GM18519 (cell line): ENCODE measurements around the gene GPR108.

Experiments
- ATAC-seq: cut with Tn5 transposase; IDR thresholded peaks from one replicate; pipeline ENCODE4 v1.9.1; 2021; ENCODE audit warnings: mild to moderate bottlenecking, moderate library complexity; ENCODE audit not compliant: unreplicated experiment, low FRiP score

The GPR108 gene

GRCh38 chr19:6738787-6739389 lies 1.5 kb upstream of the GPR108 start:
- ATAC-seq: no peak

DNA sequence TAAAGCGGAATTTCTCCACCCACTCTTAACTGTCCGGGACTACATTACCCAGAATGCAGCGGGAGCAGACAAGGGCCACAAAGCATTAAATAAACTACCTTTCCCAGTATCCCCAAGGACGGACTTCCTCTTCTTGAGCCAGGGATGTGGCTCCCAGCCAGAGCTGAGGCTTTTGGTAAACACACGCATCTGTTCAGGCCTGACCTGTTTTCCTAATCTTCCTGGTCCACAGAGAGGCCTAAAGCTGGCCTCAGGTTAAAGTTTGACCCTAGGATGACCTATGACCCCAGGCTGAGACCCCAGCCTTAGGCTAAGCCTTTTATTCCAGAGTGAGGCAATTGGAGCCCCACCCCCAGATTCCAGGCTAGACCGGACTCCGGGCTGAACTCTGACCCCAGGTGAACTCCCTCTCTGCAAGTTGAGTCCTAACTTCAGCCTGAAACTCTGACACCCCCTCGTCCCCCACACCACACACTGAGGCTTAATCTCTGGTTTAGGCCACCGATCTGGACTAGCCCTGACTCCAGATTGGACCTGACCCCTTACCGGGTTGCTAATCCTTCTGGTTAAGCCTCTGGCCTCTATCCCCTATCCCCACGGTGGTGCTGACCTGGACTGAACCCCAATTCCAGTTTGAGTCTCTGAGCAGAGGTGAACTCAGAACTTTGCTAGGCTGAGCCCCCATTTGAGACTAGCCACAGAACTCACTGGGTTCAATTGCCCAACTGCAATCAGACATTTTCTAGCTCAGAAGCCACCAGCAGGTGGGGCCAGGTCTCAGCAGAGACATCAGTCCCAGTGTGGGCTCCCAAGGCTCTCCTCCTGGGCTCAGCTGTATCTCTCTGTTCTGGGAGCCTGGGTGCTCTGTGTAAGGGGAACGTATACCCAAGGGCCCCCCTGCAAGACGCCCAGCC lies 750 bp upstream of the GPR108 start:
- ATAC-seq: no peak

- ATAC-seq: no peak
Measured at GRCh38 chr19:6736917-6737283, 480 bp downstream of the GPR108 start.

GRCh38 chr19:6736169-6736916 lies 1.0 kb downstream of the GPR108 start:
- no peak for ATAC-seq

DNA sequence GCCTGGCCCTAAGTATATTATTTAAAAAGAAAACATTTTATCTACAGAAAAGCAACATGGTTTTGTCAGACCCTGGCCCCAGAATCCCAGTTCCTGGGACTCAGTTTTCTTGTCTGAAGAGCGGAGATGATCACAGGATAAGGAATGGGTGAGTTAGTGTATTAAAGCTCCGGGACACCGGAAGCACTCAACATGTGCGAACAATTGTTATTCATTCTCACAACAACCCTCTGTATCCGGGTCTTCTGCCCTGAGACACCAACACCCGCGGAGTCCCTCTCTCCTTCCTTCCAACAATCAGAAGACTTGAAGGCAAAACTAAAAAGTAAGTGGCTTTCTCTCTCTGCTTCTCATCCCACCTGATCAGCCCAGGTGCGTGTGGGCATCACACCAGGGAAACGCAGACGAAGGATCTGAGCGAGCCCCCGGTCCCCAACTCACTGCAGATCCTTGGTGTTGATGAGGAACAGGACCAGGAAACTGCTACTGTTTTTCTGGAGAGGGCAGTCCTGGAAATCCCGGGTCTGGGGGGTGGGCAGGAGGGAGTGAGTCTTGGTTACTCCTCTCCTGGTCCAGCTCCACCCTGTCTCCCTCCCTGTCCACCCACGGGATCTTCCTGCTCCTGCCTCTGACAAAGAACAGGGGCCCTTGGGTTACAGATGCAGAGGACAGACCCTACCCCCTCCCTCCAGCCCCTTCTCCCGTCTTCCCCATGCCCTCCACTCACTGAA lies 2.0 kb downstream of the GPR108 start:
- no peak for ATAC-seq

DNA sequence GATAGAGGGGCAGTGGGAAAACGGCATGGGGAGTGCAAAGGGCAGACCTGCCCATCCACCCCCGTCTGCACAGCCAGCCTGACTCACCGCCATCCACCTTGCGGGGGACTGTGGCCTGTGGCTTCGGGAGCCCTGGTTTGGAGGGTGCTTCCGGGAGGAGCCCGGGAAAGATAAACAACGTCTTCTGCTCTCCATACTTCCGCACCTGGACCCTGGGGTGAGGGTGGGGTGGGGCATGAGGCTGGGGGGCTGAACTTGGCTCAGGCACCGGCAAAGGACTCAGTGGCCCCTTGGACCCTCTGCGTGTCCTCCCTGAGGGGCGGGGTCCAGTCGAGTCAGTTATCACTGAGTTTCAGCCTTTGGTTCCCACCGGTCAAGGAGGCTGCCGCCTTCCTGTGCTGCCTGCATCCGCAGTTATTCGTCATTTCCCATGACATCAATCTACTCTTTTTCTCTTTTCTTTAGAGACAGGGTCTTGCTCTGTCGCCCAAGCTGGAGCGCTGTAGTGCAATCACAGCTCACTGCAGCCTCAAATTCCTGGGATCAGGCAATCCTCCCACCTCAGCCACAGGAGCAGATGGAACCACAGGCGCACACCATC lies 3.2 kb downstream of the GPR108 start:
- no peak for ATAC-seq

DNA sequence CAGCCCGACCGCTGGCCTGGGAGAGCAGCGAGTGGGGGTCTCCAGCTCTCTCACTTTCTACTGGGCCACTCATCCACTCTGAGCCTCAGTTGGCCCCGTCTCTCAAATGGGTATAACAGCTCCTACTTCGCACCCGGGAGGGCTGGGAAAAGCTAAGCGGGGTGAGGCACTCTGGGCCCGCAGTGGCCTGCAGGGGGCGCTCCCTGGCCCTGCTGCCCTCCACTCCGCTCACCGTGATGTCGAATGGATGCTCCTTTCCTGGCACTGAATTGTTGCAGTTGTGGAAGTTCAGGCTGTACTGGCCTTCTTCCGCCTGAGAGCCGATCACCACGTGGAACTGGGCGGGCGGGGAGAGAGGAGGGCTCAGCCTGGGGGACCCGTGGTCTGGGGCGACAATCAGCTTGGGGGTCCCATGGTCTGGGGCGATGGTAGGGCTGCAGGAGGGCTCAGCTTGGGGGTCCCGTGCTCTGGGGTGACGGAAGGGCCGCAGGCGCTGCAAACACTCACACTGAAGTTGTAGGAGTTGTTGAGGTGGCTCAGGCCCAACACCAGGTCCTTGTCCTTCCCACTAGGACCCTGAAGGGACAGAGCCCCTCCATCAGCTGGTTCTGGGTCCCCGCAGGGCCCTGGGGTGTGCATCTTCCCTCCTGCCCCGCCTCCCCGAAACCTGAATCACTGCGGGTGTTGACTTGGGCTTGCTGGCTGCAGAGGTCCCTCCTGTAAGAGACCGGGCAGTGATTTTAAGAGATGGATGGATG lies 3.9 kb downstream of the GPR108 start:
- ATAC-seq: no peak

- no peak for ATAC-seq
Measured at GRCh38 chr19:6732803-6733337, 4.5 kb downstream of the GPR108 start.

DNA sequence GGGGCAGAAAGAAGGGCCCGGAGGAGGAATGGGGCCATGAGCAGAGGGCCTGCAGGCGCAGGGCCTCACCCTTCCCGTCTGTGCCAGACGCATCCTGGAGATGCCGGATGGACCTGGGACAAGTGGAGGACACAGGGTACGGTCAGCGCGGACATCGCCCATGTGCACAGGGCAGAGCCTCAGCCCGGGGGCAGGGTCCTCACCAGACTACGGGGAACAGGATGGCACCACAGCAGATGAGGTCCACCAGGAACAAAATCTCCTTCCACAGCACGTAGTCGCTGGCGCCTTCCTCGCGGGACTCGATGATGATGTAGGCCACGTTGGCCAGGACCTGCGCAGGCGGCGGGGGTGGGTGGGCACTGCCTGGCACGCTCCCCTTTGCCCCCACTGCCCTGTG lies 5.6 kb downstream of the GPR108 start:
- ATAC-seq: no peak

- no peak for ATAC-seq
Measured at GRCh38 chr19:6730941-6731670, 6.3 kb downstream of the GPR108 start.

- ATAC-seq: no peak
Measured at GRCh38 chr19:6730153-6730804, 7.1 kb downstream of the GPR108 start.

DNA sequence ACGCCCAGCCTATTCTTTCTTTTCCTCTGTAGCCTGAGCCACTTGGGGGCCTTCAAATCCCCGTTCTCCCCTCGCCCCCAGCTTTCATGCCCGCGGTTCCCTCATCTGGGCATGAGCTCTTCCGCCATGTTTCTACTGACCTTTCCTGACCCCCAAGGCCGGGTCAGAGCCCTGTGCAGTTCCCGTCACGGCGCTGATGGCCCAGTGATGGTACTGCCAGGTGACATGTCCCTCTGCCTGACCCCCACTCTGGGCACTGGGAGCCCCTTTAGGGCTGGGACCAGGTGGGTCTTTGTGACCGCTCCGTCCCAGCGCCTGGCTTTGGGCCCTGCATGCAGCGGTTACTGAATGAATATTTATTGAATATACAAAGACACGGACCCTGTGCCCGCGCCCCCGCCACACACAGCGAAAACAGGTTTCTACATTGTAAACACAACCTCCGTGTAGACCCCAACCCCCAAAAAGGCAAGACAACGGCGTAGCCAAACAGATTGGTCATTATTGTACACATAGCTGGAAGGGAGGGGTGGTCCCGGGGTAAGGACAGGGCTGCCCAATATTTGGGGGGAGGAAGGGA lies 7.7 kb downstream of the GPR108 start:
- ATAC-seq: no peak

DNA sequence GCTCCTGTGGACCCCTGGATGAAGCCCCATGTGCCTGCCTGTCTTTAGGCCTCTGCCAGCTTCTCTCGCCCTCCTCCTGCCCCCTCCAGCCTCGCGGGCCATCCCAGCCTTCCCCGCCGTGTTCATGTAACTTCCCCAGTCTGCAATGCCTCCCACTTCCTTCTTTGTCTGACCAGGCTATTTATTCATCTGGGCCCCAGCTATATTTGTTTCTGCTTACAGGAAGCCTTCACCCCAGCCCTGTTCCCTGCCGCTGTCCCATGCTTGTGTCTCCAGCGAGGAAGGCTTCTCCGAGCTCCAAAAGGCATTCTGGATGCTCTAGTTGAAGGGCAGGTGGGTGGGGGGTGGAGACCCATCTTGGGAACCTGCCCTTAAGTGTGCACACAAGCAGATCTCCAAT lies 9.0 kb downstream of the GPR108 start:
- ATAC-seq: no peak

GRCh38 chr19:6725513-6726231 lies 11.7 kb downstream of the GPR108 start:
- ATAC-seq: no peak

DNA sequence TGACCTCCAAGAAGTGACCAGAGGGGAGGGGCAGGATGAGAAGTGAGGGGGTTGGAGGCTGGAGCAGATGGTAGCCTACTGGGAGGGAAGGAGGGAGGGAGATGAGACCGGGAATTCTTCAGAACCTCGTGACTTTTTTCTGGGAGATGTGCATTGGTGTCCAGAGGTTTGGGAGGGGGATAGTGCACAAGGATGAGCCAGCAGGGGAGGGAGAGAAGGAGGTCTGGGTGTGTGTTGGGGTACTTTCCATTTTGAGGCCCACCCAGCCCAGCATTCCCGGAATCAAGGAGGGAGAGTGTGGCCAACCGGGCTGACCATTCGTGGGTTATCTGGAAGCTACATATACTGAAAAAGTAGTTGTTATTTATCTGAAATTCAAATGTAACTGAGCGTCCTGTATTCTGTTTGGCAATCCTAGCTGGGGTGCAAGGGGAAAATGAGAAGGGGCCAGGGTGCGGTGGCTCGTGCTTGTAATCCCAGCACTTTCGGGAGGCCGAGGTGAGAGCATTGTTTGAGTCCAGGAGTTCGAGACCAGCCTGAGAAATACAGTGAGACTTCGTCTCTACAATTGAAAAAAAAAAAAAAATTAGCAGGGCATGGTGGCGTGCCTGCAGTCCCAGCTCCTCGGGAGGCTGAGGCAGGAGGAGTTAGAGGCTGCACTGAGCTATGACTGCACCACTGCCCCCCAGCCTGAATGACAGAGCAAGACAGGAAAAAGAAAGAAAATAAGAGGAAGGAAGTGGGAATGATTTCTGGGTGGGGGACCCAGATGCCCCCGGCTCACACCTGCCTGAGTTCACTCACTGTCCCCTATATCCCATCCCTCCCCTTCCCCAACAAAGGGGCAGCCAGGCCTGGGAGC lies 12.5 kb downstream of the GPR108 start:
- no peak for ATAC-seq

GRCh38 chr19:6723738-6724137 lies 13.6 kb downstream of the GPR108 start:
- no peak for ATAC-seq
